ENCODE measurements around the gene CCDC157.

The CCDC157 gene

DNA sequence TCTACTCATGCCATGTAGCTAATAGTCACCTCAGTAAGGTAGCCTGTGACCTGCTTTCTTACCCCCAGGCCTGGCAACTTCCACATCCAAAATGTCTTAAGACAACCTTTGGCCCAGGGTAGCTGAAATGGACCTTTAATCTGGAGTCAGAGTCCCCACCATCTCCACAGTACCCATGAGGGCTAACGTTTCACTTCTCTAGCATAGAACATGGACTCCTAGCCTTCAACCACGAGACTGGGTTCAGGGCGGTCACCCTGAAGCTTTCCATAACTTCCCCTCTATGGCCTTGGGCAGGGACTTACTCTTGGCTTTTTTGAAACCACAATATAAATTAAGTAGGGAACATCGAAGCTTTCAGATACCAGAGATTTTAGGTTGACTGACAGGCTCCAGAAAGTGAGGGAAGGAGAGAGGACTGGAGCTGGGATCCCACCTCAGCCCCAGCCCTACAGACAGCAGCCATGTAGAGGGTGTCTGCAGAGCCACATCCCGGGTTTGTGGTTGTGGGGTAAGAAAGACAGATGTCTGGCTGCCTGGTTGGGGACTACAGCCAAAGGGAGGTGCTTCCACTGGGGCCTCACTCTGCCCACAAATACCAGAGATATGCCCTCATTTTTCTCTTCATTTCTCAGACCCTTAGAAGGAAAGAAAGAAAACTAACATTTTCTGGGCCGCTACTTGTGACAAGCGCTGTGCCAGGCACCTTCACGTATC, 32.6 kb upstream of the CCDC157 start:
- H3K27me3 ChIP-seq (ENCODE audit: insufficient read depth, poor library complexity, severe bottlenecking) = no peaks in the 10 kb centered on the region
- no peak overlapping the region for H3K27ac ChIP-seq (replicated peaks)
- no peak overlapping the region for H3K4me3 ChIP-seq (replicated peaks; ENCODE audit: insufficient read depth, low read length)
- TF ChIP-seq GABPA (IDR thresholded peaks at IDR 0.05; ENCODE audit: low read depth) (no peak), SPI1 (IDR thresholded peaks at IDR 0.05; ENCODE audit: borderline replicate concordance, low read depth) (peak; percentile 15; the same call in 1 of the 2 replicates)
- peak in 1 of 2 experiments; percentile 57 for DNase-seq (ENCODE audit: low read depth in 1 of 2, low spot score in 1 of 2)

DNA sequence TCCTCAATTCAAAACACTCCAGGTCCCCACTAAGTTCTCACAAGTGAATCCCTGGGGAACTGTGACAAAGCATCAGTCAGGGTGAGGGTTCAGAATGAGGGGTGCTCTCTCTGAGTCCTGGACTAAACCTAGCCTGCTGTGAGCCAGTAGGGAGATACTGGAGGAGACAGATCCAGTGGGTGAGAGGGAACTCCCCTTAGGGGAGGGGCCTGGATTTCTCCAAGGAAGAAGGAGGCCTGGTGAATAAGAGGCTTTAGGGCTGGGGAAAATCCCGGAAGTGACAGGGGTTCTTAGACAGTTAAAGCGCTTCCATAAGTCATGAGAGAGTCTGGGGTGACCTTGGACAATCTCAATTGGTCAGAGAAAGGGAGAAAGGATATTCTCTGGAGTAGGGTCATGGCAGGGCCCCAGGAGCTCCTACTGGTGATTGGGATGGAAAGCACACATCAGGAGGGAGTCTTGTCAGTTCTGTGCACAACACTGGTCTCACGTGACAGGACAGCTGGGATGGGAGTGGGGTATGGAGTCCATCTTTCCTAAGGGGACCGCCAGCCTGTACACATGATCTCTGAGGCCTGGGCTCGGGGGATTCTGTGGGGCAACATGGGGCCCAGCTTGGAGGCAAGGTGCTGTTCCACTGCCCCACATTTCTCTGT, 31.6 kb upstream of the CCDC157 start:
- DNase-seq (ENCODE audit: low read depth in 1 of 2, low spot score in 1 of 2) = no peak
- Histone ChIP-seq H3K27me3 (ENCODE audit: insufficient read depth, poor library complexity, severe bottlenecking) (no peaks in the 10 kb centered on the region), H3K4me3 (replicated peaks; ENCODE audit: insufficient read depth, low read length) (no peak overlapping the region), H3K27ac (replicated peaks) (no peak overlapping the region)
- TF ChIP-seq SPI1 (IDR thresholded peaks at IDR 0.05; ENCODE audit: borderline replicate concordance, low read depth) = no peak
- TF ChIP-seq GABPA (IDR thresholded peaks at IDR 0.05; ENCODE audit: low read depth) = no peak
- TF ChIP-seq POLR2AphosphoS5 (IDR thresholded peaks at IDR 0.05; ENCODE audit: low read depth) = no peak
- TF ChIP-seq, protein P1, sequence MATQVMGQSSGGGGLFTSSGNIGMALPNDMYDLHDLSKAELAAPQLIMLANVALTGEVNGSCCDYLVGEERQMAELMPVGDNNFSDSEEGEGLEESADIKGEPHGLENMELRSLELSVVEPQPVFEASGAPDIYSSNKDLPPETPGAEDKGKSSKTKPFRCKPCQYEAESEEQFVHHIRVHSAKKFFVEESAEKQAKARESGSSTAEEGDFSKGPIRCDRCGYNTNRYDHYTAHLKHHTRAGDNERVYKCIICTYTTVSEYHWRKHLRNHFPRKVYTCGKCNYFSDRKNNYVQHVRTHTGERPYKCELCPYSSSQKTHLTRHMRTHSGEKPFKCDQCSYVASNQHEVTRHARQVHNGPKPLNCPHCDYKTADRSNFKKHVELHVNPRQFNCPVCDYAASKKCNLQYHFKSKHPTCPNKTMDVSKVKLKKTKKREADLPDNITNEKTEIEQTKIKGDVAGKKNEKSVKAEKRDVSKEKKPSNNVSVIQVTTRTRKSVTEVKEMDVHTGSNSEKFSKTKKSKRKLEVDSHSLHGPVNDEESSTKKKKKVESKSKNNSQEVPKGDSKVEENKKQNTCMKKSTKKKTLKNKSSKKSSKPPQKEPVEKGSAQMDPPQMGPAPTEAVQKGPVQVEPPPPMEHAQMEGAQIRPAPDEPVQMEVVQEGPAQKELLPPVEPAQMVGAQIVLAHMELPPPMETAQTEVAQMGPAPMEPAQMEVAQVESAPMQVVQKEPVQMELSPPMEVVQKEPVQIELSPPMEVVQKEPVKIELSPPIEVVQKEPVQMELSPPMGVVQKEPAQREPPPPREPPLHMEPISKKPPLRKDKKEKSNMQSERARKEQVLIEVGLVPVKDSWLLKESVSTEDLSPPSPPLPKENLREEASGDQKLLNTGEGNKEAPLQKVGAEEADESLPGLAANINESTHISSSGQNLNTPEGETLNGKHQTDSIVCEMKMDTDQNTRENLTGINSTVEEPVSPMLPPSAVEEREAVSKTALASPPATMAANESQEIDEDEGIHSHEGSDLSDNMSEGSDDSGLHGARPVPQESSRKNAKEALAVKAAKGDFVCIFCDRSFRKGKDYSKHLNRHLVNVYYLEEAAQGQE (IDR thresholded peaks at IDR 0.05; ENCODE audit: insufficient replicate concordance, low read depth) = no peak
- TF ChIP-seq, protein P2, sequence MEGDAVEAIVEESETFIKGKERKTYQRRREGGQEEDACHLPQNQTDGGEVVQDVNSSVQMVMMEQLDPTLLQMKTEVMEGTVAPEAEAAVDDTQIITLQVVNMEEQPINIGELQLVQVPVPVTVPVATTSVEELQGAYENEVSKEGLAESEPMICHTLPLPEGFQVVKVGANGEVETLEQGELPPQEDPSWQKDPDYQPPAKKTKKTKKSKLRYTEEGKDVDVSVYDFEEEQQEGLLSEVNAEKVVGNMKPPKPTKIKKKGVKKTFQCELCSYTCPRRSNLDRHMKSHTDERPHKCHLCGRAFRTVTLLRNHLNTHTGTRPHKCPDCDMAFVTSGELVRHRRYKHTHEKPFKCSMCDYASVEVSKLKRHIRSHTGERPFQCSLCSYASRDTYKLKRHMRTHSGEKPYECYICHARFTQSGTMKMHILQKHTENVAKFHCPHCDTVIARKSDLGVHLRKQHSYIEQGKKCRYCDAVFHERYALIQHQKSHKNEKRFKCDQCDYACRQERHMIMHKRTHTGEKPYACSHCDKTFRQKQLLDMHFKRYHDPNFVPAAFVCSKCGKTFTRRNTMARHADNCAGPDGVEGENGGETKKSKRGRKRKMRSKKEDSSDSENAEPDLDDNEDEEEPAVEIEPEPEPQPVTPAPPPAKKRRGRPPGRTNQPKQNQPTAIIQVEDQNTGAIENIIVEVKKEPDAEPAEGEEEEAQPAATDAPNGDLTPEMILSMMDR (IDR thresholded peaks at IDR 0.05; ENCODE audit: insufficient read depth, low read length) = no peak

DNA sequence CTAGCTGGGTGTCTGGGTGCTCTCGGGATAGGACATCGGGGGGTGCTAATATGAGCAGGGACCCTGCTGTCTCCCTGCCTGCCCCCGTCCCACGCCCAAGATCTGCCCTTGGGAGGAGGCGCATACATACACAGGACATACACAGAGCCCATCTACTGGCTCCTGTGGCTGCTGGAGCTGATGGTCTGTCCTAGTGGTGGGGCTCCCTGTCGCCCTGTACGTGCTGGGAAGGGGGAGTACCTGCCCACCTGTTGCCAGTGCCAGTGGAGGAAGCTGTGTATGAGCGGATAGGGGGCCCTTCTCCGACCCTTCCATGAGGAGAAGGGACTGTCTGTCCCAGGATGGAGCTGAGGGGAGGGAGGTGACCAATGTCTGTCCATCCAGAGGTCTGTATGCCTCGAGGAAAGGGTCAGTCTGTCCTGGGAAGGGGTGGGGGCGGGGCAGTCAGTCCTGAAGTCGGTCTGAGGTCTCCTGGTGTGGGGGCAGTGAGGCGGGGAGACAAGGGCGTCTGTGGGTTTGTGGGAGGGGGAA, 31.0 kb upstream of the CCDC157 start:
- Histone ChIP-seq H3K4me3 (replicated peaks; ENCODE audit: insufficient read depth, low read length) (peak overlapping the region; percentile 83), H3K27ac (replicated peaks) (no peak overlapping the region), H3K27me3 (ENCODE audit: insufficient read depth, poor library complexity, severe bottlenecking) (no peaks in the 10 kb centered on the region)
- TF ChIP-seq, protein P1 (IDR thresholded peaks at IDR 0.05; ENCODE audit: insufficient replicate concordance, low read depth) = no peak
- no peak for TF ChIP-seq SPI1 (IDR thresholded peaks at IDR 0.05; ENCODE audit: borderline replicate concordance, low read depth)
- no peak for TF ChIP-seq POLR2AphosphoS5 (IDR thresholded peaks at IDR 0.05; ENCODE audit: low read depth)
- TF ChIP-seq GABPA (IDR thresholded peaks at IDR 0.05; ENCODE audit: low read depth) = no peak
- TF ChIP-seq, protein P2 (IDR thresholded peaks at IDR 0.05; ENCODE audit: insufficient read depth, low read length) = no peak
- no peak for DNase-seq (ENCODE audit: low read depth in 1 of 2, low spot score in 1 of 2)

DNA sequence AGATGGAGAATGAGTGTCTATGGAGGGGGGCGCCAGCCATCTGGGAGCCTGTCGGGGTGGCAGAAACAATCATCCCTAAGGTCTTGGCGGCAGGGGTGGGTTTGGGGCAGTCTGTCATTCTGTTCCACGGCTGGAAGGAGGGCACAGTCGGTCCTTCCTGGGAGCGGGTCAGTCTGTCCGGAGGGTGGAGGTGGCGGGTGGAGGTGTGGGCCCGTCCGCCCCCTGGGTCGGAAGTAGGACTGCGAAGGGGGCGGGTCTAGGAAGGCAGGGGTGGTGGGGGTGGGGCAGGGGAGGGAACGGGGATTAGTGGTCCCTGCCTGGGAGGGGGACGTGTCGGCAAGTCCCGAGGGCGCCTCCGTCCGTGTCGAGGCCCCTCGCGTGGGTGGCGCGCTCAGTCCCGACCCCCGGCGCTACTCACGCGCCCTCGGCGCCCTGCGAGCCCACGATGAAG, 30.5 kb upstream of the CCDC157 start:
- Histone ChIP-seq H3K4me3 (replicated peaks; ENCODE audit: insufficient read depth, low read length) (peak overlapping the region; percentile 83), H3K27me3 (ENCODE audit: insufficient read depth, poor library complexity, severe bottlenecking) (no peaks in the 10 kb centered on the region), H3K27ac (replicated peaks) (peak overlapping the region; percentile 60)
- peak in 1 of 2 experiments; percentile 18 for DNase-seq (ENCODE audit: low read depth in 1 of 2, low spot score in 1 of 2)
- TF ChIP-seq SPI1 (IDR thresholded peaks at IDR 0.05; ENCODE audit: borderline replicate concordance, low read depth) (no peak), POLR2AphosphoS5 (IDR thresholded peaks at IDR 0.05; ENCODE audit: low read depth) (no peak)
- TF ChIP-seq, protein P1 (IDR thresholded peaks at IDR 0.05; ENCODE audit: insufficient replicate concordance, low read depth) = no peak
